IPS-18c (cell line): Measurements from ENCODE around the gene AMHR2.
"Not testable (repeated sequence)": the region's sequence is repeated elsewhere in the genome, so short reads cannot be mapped to it uniquely, and the experiment has no call there.

Experiments
- H3K4me3 ChIP-seq: 2 replicates; pipeline ENCODE4 v1.7.0; 2013; ENCODE audit warnings: low read depth, mild to moderate bottlenecking, low read length, moderate library complexity; ENCODE audit not compliant: insufficient read depth
- H3K9me3 ChIP-seq: one replicate; pipeline ENCODE4 v1.6.1; 2013; ENCODE audit warnings: mild to moderate bottlenecking, low read length, moderate library complexity; ENCODE audit not compliant: control insufficient read depth, insufficient read depth

The AMHR2 gene

GRCh38 chr12:53402871-53403270, 20.8 kb upstream of the AMHR2 start:
- Histone ChIP-seq H3K4me3 (no peak overlapping the region), H3K9me3 (peaks cover 2% of the 10 kb centered on the region)

- Histone ChIP-seq H3K9me3 (no peaks in the 10 kb centered on the region), H3K4me3 (no peak overlapping the region)
Measured at GRCh38 chr12:53410951-53411350, 12.7 kb upstream of the AMHR2 start.

DNA sequence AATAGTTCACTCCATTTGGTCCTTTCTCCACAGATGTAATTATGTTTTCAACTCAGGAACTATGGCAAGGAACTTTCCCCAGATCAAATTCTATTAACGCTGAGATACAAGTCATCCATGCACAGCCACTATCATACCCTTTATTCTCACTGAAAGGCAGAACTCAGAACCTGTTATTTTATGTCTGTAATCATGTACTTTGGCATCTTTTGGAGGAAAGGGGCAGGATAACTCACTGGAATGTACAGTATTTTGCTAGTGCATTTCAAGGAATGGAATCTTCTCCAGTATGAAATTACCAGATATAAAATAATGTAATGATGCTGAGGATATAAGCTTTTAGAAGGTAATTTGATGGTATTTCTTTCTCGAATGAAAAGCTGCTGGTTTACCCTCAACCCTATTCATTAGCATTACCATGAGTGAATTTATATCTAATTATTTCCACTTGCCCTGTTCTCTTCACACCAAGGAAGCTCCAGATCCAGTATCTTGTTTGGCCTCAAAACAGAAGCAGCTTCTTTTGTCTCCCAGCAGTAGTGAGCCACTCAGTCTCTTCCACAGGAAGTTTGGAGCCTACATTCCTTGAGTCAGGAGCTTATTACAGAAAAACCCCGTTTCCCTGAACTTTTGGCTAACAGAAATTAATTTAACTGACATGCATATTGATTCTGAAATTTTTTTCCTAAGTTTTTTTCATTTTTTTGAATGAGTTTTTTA, 10.0 kb upstream of the AMHR2 start:
- Histone ChIP-seq H3K9me3 (no peaks in the 10 kb centered on the region), H3K4me3 (no peak overlapping the region)

GRCh38 chr12:53414756-53415417, 8.8 kb upstream of the AMHR2 start:
- no peak overlapping the region for H3K4me3 ChIP-seq
- no peaks in the 10 kb centered on the region for H3K9me3 ChIP-seq

- H3K4me3 ChIP-seq, H3K9me3 ChIP-seq: not testable (repeated sequence)
Measured at GRCh38 chr12:53415752-53416389, 7.8 kb upstream of the AMHR2 start.

DNA sequence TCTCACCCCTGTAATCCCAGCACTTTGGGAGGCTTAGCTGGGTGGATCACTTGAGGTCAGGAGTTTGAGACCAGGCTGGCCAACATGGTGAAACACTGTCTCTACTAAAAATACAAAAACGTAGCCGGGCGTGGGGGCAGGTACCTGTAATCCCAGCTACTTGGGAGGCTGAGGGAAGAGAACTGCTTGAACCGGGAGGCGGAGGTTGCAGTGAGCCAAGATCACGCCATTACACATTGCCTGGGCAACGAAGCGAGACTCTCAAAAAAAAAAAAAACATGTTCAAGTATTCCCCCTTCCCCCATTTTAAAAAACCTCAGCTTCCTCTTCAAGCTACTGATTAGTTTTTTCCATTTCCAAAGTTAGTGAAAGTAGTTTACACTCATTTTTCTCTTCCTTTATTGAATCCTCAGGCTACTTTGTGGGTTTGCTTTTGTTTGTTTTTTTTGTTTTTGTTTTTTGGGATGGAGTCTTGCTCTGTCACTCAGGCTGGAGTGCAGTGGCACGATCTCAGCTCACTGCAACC, 6.3 kb upstream of the AMHR2 start:
- H3K4me3 ChIP-seq, H3K9me3 ChIP-seq: not testable (repeated sequence)

DNA sequence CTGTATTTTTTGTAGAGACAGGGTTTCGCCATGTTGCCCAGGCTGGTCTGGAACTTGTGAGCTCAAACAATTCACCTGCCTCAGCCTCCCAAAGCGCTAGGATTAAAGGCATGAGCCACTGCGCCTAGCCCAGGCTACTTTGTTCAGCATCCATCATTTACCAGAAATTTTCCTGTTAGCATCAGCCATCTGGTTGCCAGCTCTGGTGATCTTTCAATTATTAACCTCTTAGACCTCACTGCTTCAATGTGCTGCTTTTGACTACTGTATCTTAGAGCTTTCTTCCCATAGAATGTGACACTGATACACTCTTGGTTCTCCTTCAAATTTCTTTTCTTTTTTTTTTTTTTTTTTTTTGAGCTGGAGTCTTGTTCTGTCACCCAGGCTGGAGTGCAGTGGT, 5.4 kb upstream of the AMHR2 start:
- no peak overlapping the region for H3K4me3 ChIP-seq
- no peaks in the 10 kb centered on the region for H3K9me3 ChIP-seq

- Histone ChIP-seq H3K4me3 (no peak overlapping the region), H3K9me3 (no peaks in the 10 kb centered on the region)
Measured at GRCh38 chr12:53419756-53420155, 3.9 kb upstream of the AMHR2 start.

GRCh38 chr12:53422247-53422646, 1.4 kb upstream of the AMHR2 start:
- H3K4me3 ChIP-seq, H3K9me3 ChIP-seq: not testable (repeated sequence)

DNA sequence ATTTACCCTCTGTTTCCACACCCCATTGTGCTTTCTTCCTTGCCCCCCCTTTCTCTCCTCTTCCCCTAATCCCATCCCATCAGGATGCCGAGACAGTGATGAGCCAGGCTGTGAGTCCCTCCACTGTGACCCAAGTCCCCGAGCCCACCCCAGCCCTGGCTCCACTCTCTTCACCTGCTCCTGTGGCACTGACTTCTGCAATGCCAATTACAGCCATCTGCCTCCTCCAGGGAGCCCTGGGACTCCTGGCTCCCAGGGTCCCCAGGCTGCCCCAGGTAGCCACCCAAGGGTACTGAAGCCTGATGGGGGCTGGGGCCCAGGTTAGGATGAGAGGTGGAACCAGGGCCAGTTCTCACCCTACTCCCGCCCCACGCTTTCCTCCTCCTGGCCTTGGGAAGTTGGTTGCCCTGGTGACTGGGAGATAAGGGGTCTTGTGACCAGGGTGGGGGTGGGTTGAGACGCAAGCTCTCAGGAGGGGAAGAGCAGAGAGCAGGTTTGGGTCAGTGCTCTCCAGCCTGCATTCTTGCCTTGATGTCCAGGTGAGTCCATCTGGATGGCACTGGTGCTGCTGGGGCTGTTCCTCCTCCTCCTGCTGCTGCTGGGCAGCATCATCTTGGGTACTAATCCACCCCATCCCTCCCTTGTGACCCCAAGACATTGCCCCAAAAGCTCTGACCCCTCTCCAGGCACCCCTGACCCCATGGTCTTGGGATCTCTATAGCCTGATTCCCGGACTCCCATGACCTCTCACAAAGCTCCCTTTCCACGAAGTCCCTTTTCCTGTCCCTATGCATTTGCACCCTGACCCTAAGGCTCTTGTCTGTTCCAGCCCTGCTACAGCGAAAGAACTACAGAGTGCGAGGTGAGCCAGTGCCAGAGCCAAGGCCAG, 1.2 kb downstream of the AMHR2 start:
- Histone ChIP-seq H3K9me3 (no peaks in the 10 kb centered on the region), H3K4me3 (no peak overlapping the region)

GRCh38 chr12:53425515-53426150, 2.0 kb downstream of the AMHR2 start:
- Histone ChIP-seq H3K4me3 (no peak overlapping the region), H3K9me3 (no peaks in the 10 kb centered on the region)

DNA sequence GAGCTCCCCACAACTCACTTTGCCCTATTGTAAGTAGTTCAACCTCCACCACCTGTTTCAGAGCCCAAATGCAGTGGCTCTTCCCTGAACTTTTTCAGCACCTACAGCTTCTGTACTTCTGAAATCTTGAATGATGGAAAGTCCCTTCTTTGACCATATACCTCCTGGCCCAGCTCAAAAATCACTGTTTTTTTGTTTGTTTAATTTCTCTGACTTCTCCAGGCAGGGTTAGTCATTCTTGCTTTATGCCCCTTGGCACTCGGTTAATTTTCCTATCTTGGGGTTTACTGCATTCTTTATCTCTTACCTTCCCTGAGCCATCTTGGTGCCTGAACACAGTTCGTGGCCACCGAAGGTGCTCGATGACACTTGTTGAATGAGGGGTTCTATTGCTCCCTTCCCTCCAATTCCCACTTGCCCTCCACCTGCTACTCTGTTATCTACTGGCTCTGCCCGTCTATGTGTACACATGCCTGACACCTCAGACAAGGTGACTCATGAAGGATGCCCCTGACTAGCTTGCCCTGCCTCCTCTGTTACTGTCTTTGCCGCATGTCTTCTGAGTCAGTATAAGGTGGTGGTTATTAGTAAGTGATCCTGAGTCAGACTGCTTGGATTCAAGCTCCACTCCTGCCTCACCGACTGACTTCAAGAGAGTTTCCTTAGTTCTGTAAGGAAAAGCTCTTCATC, 4.4 kb downstream of the AMHR2 start:
- H3K4me3 ChIP-seq, result no peak overlapping the region
- H3K9me3 ChIP-seq, result no peaks in the 10 kb centered on the region

DNA sequence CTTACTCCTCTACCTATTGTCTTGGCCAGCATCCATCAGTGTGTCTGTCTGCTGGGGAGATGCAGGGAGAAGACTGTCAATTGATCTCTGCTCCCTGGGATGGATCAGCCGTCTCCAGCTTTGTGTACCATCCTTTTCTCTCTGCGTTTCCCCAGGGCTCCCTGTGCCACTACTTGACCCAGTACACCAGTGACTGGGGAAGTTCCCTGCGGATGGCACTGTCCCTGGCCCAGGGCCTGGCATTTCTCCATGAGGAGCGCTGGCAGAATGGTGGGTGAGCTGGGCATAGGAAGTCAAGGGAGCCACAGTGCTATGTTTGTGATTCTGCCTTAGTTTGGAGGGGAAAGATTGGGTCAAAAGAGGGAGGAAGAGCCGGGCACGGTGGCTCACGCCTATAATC, 5.1 kb downstream of the AMHR2 start:
- no peaks in the 10 kb centered on the region for H3K9me3 ChIP-seq

DNA sequence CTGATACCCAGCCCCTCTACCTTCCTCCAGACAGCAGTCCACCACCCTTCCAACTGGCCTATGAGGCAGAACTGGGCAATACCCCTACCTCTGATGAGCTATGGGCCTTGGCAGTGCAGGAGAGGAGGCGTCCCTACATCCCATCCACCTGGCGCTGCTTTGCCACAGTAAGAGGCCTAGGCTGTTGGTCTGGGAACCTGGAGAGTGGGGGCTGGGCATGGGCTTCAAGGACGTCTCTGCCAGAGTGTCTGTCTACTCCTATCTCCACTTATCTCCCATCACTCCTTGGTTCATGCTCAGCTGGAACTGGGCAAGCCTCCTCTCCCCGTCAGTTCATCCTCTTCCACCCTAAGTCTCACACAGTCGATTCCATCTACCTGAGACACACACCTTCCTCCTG, 6.5 kb downstream of the AMHR2 start:
- no peak overlapping the region for H3K4me3 ChIP-seq
- no peaks in the 10 kb centered on the region for H3K9me3 ChIP-seq

More for the DNA sequence above, 5.1 kb downstream of the AMHR2 start:
- no peak overlapping the region for H3K4me3 ChIP-seq

DNA sequence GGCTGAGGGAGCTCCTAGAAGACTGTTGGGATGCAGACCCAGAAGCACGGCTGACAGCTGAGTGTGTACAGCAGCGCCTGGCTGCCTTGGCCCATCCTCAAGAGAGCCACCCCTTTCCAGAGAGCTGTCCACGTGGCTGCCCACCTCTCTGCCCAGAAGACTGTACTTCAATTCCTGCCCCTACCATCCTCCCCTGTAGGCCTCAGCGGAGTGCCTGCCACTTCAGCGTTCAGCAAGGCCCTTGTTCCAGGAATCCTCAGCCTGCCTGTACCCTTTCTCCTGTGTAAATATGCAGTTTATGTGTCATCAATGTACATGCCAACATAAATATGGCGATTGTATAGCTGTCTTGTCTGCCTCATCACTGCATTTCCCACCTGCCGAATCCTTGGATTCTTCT, 7.5 kb downstream of the AMHR2 start:
- Histone ChIP-seq H3K4me3 (no peak overlapping the region), H3K9me3 (no peaks in the 10 kb centered on the region)

GRCh38 chr12:53435326-53435725, 11.7 kb downstream of the AMHR2 start:
- H3K9me3 ChIP-seq, H3K4me3 ChIP-seq: not testable (repeated sequence)
